OCI-LY7 (cell line): ENCODE measurements around the gene GAS2L2.

Source experiments
- CTCF ChIP-seq: fragments of 200-600 bp; sonication (generic); conservative IDR thresholded peaks from 2 replicates; pipeline ENCODE4 v1.5.1; 2014; ENCODE audit warnings: mild to moderate bottlenecking, antibody characterized with exemption, low read length, moderate library complexity, mixed read lengths
- EZH2phosphoT487 ChIP-seq: fragments of 200-600 bp; sonication (generic); IDR thresholded peaks from 2 replicates; pipeline ENCODE4 v1.6.1; 2018; ENCODE audit warnings: low read depth, borderline replicate concordance, mild to moderate bottlenecking, mixed run types, antibody characterized with exemption, low read length, moderate library complexity, mixed read lengths

GRCh38 chr17:35743626-35744328 is 9.3 kb downstream of the GAS2L2 start:
- no peak for TF ChIP-seq CTCF
- TF ChIP-seq EZH2phosphoT487 = no peak
